ENCODE data around the gene ZNF366. TPM values are rescaled to one million over a fixed set of nuclear protein-coding genes. Genes with fewer than 3 reads are reported as not detected.

The ZNF366 gene
- total RNA-seq, 4 donors from 2014 or later: 0.29 to 20.5 (median 12.1) TPM

DNA sequence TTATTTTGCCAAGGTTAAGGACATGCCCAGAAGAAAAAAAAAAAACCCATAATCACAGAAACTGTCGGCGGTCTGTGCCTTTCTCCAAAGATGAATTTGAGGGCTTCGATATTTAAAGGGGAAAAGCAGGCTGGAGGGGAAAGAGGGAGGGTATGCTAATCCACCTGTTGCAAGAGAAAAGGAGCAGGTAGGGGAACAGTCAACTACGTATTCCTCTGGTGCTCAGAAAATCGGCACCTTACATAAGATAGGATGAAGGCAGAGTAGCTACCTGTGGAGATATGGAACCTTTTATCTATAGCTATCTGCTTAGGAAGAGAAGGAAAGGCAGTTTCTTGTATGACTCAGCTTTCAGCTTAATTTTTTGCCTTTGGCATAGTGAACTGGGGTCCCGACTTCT is 109.4 kb downstream of the ZNF366 start:
- no peak for DNase-seq
- Histone ChIP-seq H3K36me3 (no peaks in the 10 kb centered on the region), H3K4me3 (no peak overlapping the region), H3K27me3 (no peaks in the 10 kb centered on the region), H3K9me3 (peaks cover 0 to 12% of the 10 kb centered on the region in 2 donors), H3K4me1 (no peaks in the 10 kb centered on the region), H3K27ac (no peak overlapping the region)
- intact Hi-C loops (cut with DNase I; ENCODE audit: low total_unique reads): no loop called here
- TF ChIP-seq, protein P1, sequence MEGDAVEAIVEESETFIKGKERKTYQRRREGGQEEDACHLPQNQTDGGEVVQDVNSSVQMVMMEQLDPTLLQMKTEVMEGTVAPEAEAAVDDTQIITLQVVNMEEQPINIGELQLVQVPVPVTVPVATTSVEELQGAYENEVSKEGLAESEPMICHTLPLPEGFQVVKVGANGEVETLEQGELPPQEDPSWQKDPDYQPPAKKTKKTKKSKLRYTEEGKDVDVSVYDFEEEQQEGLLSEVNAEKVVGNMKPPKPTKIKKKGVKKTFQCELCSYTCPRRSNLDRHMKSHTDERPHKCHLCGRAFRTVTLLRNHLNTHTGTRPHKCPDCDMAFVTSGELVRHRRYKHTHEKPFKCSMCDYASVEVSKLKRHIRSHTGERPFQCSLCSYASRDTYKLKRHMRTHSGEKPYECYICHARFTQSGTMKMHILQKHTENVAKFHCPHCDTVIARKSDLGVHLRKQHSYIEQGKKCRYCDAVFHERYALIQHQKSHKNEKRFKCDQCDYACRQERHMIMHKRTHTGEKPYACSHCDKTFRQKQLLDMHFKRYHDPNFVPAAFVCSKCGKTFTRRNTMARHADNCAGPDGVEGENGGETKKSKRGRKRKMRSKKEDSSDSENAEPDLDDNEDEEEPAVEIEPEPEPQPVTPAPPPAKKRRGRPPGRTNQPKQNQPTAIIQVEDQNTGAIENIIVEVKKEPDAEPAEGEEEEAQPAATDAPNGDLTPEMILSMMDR (IDR thresholded peaks at IDR 0.05): no peak
- TF ChIP-seq POLR2A (IDR thresholded peaks at IDR 0.05): no peak

DNA sequence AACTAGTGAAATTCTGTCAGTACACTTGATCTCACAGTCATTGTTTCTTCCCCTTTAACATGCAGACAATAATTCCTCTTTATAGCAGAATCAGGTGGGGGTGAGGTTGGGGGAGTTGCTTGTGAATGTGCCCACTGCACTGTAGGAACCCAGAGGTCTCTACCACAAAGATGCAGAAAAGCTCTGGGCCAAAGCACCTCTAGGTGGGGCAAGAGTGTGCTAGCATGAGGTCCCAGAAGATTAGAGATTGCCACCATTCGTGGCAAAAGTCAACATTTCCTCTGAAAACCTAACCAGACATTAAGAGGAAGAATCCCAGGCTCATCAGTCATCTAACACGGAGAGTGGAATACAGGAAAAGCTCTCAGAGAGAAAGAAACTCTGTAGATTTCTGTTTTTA is 112.5 kb downstream of the ZNF366 start:
- H3K9me3 ChIP-seq: no peaks in the 10 kb centered on the region
- H3K27me3 ChIP-seq: no peaks in the 10 kb centered on the region
- H3K36me3 ChIP-seq: no peaks in the 10 kb centered on the region
- no peaks in the 10 kb centered on the region for H3K4me1 ChIP-seq
- H3K27ac ChIP-seq: no peak overlapping the region
- no peak overlapping the region for H3K4me3 ChIP-seq
- intact Hi-C loops (cut with DNase I; ENCODE audit: low total_unique reads): no loop called here
- TF ChIP-seq, protein P1 (IDR thresholded peaks at IDR 0.05): no peak
- TF ChIP-seq POLR2A (IDR thresholded peaks at IDR 0.05): no peak
- no peak for DNase-seq

DNA sequence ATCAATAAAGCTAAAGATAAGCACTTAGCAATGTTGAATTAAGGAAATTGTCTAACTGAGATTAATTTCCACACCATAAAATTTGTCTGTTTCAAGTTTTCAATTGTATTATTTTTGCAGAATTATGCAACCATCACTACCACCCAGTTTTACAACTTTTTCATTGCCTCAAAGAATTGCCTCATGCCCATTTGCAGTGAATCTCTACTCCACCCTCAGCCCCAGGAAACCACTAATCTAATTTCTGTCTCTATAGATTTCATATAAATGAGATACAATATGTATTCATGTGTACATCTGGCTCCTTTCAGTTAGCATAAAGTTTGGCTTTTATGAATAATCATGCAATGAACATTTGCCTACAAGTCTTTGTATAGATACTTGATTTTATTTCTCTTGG is 114.2 kb downstream of the ZNF366 start:
- peak overlapping the region in 1 of 2 donors; percentile 68 for H3K27ac ChIP-seq
- intact Hi-C loops (cut with DNase I; ENCODE audit: low total_unique reads): no loop called here

More for the DNA sequence above, 114.2 kb downstream of the ZNF366 start:
- no peak overlapping the region for H3K4me3 ChIP-seq
- TF ChIP-seq POLR2A (IDR thresholded peaks at IDR 0.05): no peak
- TF ChIP-seq, protein P1 (IDR thresholded peaks at IDR 0.05): no peak
- no peaks in the 10 kb centered on the region for H3K4me1 ChIP-seq
- DNase-seq: no peak
- H3K36me3 ChIP-seq: no peaks in the 10 kb centered on the region
- no peaks in the 10 kb centered on the region for H3K27me3 ChIP-seq
- no peaks in the 10 kb centered on the region for H3K9me3 ChIP-seq

Other genes with a start within 250 kb of the ZNF366 start
- 100 to 1,000 TPM in 1 of 4 donors, 10 to 100 TPM in 3; 45.9 to 214 (median 68.6) TPM for gene MRPS27, start 187.2 kb downstream of the ZNF366 start, total RNA-seq
- gene PTCD2, start 187.0 kb downstream of the ZNF366 start, total RNA-seq: 10 to 100 TPM in 1 of 4 donors, 1 to 10 TPM in 2, under 1 TPM in 1; 0.59 to 14.0 (median 5.5) TPM

Data from uterus (tissue), 4 donors.